Right renal pelvis (tissue), 4 donors: Measurements from ENCODE around the gene PRRX1. TPM values are rescaled to one million over a fixed set of nuclear protein-coding genes. Genes with fewer than 3 reads are reported as not detected.

Experiments used
- DNase-seq, 4 donors: peaks; one replicate each; pipeline ENCODE4 v3.0.0-alpha.2; 2013; ENCODE audit warnings: low read depth in 4 of 4, low spot score in 3 of 4, missing footprints in 1 of 4
- polyA plus RNA-seq, 4 donors: library from polyadenylated mRNA; unstranded; fragments of 120-200 nt; gene quantifications; one replicate each; pipeline ENCODE4 v1.2.1, GENCODE V29; 2013; ENCODE audit not compliant: insufficient read length in 4 of 4

The PRRX1 gene
- polyA plus RNA-seq, 4 donors = 1.6 to 11.0 (median 3.4) TPM

DNA sequence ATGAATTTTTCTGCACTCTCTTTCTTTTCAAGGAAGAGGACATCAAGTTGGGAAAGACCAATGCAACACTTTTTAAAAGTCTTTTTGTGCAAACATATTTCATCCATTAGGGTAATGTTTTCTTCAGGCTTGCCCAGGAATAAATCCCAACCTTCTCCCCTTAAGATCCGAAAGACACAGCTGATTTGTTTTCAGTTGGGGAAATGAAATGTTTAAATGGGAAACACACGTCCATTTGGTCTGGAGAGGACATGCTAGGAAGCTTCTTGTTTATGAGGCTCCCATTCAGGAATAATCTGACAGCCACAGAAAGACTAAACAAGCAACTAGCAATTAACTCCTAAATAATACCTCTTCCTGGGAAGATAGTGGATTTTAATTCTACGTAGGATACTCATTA is 91.9 kb downstream of the PRRX1 start:
- DNase-seq = no peak

DNA sequence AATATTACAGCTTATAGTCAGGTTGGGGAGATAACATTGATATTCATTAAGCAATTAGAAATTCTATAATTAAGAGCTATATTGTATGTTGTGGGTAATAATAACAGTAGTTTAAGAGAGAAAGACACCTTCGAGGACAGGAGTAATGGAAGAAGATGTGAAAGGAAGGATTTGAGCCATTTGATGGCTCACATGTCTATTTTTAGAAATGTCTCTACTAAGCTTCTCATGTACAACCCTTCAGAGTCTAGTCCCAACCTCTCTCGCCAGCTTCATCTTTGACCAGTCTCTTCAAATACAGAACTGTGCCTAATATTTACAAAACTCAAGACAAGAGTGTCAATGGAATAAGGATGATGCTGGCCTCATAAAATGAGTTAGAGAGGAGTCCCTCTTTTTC is 95.1 kb downstream of the PRRX1 start:
- no peak for DNase-seq

DNA sequence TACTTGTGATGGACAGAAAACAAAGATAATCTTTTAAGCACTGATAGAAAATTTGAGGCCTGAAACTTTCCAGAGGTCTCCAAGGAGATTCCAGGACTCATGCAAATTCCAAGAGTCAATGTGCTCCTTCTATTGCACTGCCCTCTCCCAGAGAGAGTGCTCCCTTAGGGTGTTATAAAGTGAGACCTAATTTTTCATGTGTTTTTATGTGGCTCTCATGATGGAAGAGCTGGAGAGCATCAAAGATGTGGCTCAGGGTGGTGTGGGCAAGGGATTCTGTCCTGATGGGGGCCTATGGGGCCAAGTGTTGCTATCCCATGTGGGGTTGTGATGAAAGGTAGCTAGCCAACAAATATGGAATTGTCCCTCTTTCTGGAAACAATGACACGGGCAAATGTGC is 101.3 kb downstream of the PRRX1 start:
- no peak for DNase-seq

DNA sequence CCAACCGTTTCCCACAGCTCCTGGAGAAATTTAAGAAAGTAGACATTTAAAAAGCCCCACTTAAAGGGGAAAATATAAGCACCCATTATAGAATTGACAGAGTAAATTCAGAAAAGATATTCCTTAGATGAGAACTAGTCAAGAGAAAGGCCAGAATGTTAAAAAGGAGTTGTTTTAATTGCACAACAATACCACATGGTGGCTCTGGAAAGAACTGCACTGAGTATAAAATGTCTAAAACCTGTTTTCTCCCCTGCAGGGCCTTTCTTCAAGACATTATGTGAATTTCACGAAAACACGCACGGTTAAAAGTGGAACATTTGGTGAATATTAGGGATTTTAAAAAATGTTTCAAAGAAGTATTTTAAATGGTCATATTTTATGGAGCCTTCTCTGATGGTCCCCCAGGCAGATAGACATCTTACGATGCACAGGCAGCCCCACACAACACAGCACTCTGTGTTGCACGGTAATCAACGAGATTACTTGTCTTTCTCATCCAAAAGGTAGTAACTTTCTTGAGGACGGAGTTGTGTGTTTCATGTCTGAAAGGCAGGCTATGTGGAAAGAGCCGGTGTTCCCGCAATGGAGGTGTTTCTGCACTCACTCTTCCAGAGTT is 101.9 kb downstream of the PRRX1 start:
- DNase-seq = no peak

DNA sequence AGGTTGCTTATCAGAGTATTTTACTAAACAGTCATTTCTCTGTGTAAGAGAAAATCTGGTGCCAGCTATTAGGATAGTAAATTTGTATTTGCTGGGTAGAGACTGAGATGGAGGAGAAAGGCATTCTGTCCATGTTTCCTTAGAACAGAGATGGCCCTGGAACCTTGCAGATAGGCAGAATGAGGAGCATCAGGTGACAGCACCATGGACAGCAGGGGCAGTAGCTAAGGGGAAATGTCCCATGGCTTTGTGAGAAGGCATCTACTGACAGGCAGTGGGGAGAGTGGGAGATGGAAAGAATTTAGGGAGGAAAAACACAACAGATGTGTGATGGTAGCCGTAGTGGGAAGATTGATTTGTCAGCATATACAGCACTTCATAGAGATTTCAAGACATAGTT is 105.0 kb downstream of the PRRX1 start:
- no peak for DNase-seq

DNA sequence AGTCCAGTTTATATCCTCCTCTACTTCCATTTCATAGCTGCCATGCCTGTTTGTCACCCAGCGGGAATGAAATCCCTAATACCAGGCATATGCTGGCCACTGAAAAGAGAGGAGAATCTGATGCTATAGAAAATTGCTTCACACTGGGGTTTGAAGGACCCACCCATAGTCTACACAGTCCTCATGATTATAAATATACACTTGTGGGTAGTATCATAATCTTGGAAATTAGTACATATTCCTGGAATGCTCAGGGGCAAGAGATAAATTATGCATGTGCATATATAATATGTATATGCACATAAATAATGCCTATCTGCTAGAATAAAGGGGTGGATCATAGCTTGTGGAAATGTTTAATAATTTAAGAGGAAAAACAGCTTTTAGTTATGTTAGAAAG is 105.8 kb downstream of the PRRX1 start:
- no peak for DNase-seq

DNA sequence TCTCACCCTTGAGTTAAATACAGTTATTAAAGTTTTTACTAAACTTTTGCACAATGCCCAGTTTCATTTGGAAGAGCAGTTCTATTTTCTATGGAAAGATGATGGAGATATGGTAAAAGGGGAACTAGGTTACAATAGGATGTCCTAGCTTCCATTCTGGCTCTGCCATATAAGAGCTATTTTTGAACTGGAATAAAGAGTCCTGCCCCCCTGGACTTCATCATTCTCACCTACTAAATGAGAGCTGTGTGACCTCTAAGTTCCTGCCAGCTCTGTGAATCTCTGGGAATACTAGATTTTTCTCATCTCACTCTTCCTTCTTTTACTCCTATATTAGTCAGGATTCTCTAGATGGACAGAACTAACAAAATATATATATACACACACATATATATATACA is 106.3 kb downstream of the PRRX1 start:
- DNase-seq = no peak

DNA sequence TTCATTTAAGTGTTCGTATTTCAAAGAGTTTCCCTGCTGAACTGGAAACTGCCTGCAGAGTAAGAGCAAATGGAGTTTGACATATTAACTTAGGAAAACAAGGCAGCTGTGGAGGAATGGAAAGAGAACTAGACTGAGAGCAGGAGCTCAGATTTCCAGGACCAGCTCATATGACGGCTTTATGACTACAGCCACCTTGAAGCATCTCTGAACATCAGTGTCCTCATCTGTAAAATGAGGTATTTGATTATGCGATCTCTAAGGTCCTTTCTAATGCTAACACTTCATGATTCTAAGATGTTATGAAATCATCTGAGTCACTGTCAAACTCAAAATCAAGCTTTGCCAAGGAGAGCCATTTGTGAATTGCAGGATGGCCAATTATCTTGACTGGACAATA is 112.3 kb downstream of the PRRX1 start:
- DNase-seq = no peak

DNA sequence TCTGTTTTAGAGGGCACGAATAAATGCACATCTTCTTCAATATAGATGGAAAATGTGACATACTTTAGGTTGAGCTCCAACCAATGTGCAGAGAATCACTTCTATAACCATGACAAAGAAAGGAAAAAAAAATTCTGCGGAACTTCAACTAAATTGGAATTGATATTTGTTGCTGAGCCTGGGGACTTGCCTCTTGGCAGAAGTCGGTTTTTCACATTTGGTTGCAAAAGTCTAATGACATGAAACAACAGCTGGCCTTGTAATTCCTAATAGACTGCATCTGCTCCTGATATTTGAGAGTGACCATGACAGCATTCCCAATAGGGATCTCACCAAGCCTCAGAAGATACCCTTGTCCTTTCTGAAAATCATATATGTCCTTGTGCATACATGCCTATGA is 112.8 kb downstream of the PRRX1 start:
- no peak for DNase-seq

Other genes starting within 250 kb of the PRRX1 start
- 10 to 100 TPM; 18.3 to 21.2 (median 20.9) TPM for gene GORAB, start 132.0 kb upstream of the PRRX1 start, polyA plus RNA-seq